Sigmoid colon (tissue), 7 donors: ENCODE results near the gene F13A1. TPM values are rescaled to one million over a fixed set of nuclear protein-coding genes. Genes with fewer than 3 reads are reported as not detected.

ENCODE experiments used
- DNase-seq: peaks from one replicate; pipeline ENCODE4 v3.0.0-alpha.2; 2019
- H3K27ac ChIP-seq, 4 donors: fragments of 200-600 bp; sonication (generic); one replicate each; pipeline ENCODE4 v1.5.1; 2016 to 2019; ENCODE audit warnings: mild to moderate bottlenecking in 1 of 4
- H3K27me3 ChIP-seq, 3 donors: fragments of 200-600 bp; sonication (generic); one replicate each; pipeline ENCODE4 v1.5.1; 2019; ENCODE audit warnings: mild to moderate bottlenecking in 1 of 3
- H3K36me3 ChIP-seq, 4 donors: fragments of 200-600 bp; sonication (generic); one replicate each; pipeline ENCODE4 v1.5.1; 2016 to 2019
- H3K4me1 ChIP-seq, 4 donors: fragments of 200-600 bp; sonication (generic); one replicate each; pipeline ENCODE4 v1.5.1; 2017 to 2019
- H3K4me3 ChIP-seq, 4 donors: fragments of 200-600 bp; sonication (generic); one replicate each; pipeline ENCODE4 v1.5.1; 2017 to 2019; ENCODE audit warnings: mild to moderate bottlenecking in 2 of 4, moderate library complexity in 1 of 4
- H3K9me3 ChIP-seq, 4 donors: fragments of 200-600 bp in 3 of 4; sonication (generic) in 3 of 4; one replicate each; pipeline versions ENCODE4 v1.5.1 to v1.6.1; 2013 to 2019
- EP300 ChIP-seq, 4 donors: sonication (generic); formaldehyde crosslinking; IDR thresholded peaks; one replicate each; pipeline ENCODE4 v1.6.1; 2017; ENCODE audit warnings: antibody characterized with exemption in 4 of 4
- POLR2A ChIP-seq, 2 donors: fragments of 450-650 bp; IDR thresholded peaks; one replicate each; pipeline ENCODE4 v1.6.1; 2016; ENCODE audit warnings: antibody characterized with exemption in 2 of 2, mild to moderate bottlenecking in 2 of 2, moderate library complexity in 2 of 2
- POLR2AphosphoS5 ChIP-seq, 4 donors: sonication (generic); formaldehyde crosslinking; IDR thresholded peaks; one replicate each; pipeline ENCODE4 v1.6.1; 2017; ENCODE audit warnings: antibody characterized with exemption in 4 of 4
- WGBS, 2 donors: extraction: QIAGEN DNeasy Blood & Tissue Kit; methylation state at CpG; one replicate each; pipeline ENCODE4 v1.1.7; 2013; 5-methylcytosine and 5-hydroxymethylcytosine counted together
- intact Hi-C: fragments of 100-400 bp; cut with DNase I; formaldehyde crosslinking; loops from one replicate; pipeline ENCODE4 v1.15.1; 2023
- polyA plus RNA-seq, 3 donors: library from polyadenylated mRNA; stranded (reverse); fragments of 200-250 nt; gene quantifications; one replicate each; pipeline ENCODE4 v1.2.3, GENCODE V29; 2013
- total RNA-seq, 4 donors: library from RNA; depleted of rRNA; stranded (reverse); fragments of >200 nt; gene quantifications; one replicate each; pipeline ENCODE4 v1.1.0, GENCODE V29; 2016
- TF ChIP-seq, protein P1 (sequence below), 4 experiments: fragments of 450-650 bp in 3 of 4; fragments of 200-600 bp in 1 of 4; IDR thresholded peaks; one replicate each; pipeline ENCODE4 v1.5.1; 2016 to 2019; ENCODE audit warnings: antibody characterized with exemption in 4 of 4, mild to moderate bottlenecking in 3 of 4, moderate library complexity in 2 of 4
- donor health status: healthy with polysubstance abuse.
- donor health status: Bipolar disorder and iron deficiency.
- donor health status: healthy.

F13A1 gene
- total and polyA plus RNA-seq, 7 donors = 14.1 to 196 (median 47.9) TPM

DNA sequence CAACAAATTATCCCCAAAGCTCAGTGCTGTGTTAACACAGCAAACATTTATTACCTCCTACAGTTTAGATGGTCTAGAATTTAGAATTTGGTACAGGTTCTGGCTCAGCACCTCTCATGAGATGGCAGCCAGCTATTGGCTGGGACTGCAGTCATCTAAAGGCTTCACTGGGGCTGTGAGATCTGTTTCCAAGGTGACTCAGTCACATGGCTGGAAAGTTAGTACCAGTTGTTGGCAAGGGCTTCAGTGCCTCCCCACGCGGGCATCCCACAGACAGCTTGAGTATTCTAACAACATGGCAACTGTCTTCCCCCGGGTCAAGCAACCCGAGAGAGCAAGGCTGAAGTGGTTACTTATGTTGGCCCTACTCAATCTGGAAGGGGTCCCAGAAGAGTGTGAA, 44.8 kb upstream of the F13A1 start:
- H3K27ac ChIP-seq = no peak overlapping the region

DNA sequence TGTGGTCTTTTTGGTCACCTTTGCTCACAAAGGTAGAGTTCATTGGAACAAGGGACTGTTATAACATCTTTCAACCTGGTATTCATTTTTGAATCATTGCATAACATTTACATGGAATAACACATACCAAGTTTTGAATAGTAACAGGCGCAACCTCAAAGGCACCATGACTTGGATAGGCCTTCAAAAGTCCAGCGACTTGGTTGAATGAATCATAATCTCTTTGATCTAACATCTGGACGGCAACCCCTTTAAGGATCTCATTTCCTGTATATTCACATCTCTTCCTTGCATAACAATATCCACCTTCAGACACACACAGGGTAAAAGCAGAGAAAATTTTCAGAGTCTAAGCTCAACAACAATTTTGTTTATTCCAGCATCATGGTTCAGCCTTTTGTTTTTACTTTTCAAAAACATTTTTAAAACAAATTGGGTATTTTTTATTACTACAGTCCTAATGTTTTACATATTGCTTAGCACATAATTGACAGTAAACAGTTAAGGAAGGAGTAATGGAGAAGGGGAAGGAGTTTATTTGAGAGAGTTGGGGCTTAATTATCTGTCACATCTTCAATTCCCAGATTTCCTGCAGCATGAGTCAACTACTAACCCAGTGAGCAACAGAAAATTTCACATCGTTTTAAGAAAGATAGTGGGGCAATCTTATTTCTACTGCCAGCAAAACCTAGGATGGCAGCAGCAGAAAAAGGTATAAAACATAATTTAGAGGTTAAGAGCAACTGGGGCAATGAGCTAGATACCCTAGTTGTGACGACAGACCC, 41.8 kb upstream of the F13A1 start:
- no peaks in the 10 kb centered on the region for H3K36me3 ChIP-seq
- no peak overlapping the region for H3K27ac ChIP-seq
- no peaks in the 10 kb centered on the region for H3K9me3 ChIP-seq
- H3K4me3 ChIP-seq = no peak overlapping the region
- no peak for DNase-seq
- intact Hi-C loops = no loop called here
- WGBS, 2 donors = 70 to 74% methylated on average over 5 of the region's 5 CpGs
- no peaks in the 10 kb centered on the region for H3K4me1 ChIP-seq
- H3K27me3 ChIP-seq = no peaks in the 10 kb centered on the region
- TF ChIP-seq POLR2AphosphoS5 (IDR thresholded peaks at IDR 0.05) = no peak
- no peak for TF ChIP-seq EP300 (IDR thresholded peaks at IDR 0.05)
- TF ChIP-seq, protein P1, sequence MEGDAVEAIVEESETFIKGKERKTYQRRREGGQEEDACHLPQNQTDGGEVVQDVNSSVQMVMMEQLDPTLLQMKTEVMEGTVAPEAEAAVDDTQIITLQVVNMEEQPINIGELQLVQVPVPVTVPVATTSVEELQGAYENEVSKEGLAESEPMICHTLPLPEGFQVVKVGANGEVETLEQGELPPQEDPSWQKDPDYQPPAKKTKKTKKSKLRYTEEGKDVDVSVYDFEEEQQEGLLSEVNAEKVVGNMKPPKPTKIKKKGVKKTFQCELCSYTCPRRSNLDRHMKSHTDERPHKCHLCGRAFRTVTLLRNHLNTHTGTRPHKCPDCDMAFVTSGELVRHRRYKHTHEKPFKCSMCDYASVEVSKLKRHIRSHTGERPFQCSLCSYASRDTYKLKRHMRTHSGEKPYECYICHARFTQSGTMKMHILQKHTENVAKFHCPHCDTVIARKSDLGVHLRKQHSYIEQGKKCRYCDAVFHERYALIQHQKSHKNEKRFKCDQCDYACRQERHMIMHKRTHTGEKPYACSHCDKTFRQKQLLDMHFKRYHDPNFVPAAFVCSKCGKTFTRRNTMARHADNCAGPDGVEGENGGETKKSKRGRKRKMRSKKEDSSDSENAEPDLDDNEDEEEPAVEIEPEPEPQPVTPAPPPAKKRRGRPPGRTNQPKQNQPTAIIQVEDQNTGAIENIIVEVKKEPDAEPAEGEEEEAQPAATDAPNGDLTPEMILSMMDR (IDR thresholded peaks at IDR 0.05) = no peak
- TF ChIP-seq POLR2A (IDR thresholded peaks at IDR 0.05) = no peak

More for the DNA sequence above, 44.8 kb upstream of the F13A1 start:
- intact Hi-C loops = no loop called here
- no peaks in the 10 kb centered on the region for H3K9me3 ChIP-seq
- 93% methylated on average over 4 of the region's 4 CpGs for WGBS, 2 donors
- DNase-seq = no peak
- no peaks in the 10 kb centered on the region for H3K27me3 ChIP-seq
- no peaks in the 10 kb centered on the region for H3K4me1 ChIP-seq
- TF ChIP-seq POLR2AphosphoS5 (IDR thresholded peaks at IDR 0.05) = no peak
- TF ChIP-seq, protein P1 (IDR thresholded peaks at IDR 0.05) = no peak
- no peak for TF ChIP-seq EP300 (IDR thresholded peaks at IDR 0.05)
- TF ChIP-seq POLR2A (IDR thresholded peaks at IDR 0.05) = no peak
- no peak overlapping the region for H3K4me3 ChIP-seq
- no peaks in the 10 kb centered on the region for H3K36me3 ChIP-seq

DNA sequence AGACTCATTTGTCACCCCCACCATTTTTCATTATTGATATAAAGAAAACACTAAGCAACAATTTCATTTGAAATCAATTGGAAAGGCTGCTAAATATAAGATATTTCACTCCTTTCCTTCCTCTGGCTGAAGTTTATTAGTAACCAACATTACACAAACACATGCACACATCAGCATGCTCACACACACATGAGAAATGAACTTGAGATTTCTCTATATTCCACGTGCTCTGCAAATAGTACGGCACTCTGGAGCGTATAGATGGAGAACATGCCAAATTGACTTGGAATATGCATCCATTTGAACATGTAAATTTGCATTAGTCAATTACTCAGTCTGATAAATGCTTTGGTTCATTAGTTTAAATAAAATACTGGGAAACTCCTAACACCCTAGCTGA, 37.1 kb upstream of the F13A1 start:
- H3K4me3 ChIP-seq = no peak overlapping the region
- 88 to 94% methylated on average over 3 of the region's 3 CpGs for WGBS, 2 donors
- intact Hi-C loops = no loop called here
- TF ChIP-seq EP300 (IDR thresholded peaks at IDR 0.05) (no peak), POLR2A (IDR thresholded peaks at IDR 0.05) (no peak), POLR2AphosphoS5 (IDR thresholded peaks at IDR 0.05) (no peak)
- TF ChIP-seq, protein P1 (IDR thresholded peaks at IDR 0.05) = no peak
- H3K9me3 ChIP-seq = no peaks in the 10 kb centered on the region
- H3K27ac ChIP-seq = no peak overlapping the region
- DNase-seq = no peak
- no peaks in the 10 kb centered on the region for H3K27me3 ChIP-seq
- H3K4me1 ChIP-seq = no peaks in the 10 kb centered on the region
- no peaks in the 10 kb centered on the region for H3K36me3 ChIP-seq

DNA sequence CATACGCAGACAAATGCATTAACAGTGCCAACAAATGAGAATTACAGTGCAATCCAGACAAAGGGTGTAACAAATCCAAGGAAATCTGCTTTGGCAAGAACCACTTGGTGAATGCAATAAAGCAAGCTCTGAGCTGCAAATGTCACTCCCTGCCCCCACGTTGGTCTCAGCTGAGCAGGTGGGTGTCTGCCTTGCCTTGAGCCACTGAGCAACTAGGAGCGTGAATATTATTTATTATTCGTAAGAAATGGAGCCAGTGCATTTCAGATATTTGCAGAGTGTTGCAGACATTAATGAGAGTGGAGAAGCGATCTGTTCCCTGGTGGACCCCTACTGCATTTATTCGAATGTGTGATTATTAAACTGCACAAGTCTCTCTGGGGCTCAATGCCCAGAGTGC, 36.6 kb upstream of the F13A1 start:
- Histone ChIP-seq H3K4me1 (no peaks in the 10 kb centered on the region), H3K36me3 (no peaks in the 10 kb centered on the region), H3K9me3 (no peaks in the 10 kb centered on the region), H3K27me3 (no peaks in the 10 kb centered on the region), H3K4me3 (no peak overlapping the region), H3K27ac (no peak overlapping the region)
- TF ChIP-seq POLR2AphosphoS5 (IDR thresholded peaks at IDR 0.05) (no peak), EP300 (IDR thresholded peaks at IDR 0.05) (no peak), POLR2A (IDR thresholded peaks at IDR 0.05) (no peak)
- TF ChIP-seq, protein P1 (IDR thresholded peaks at IDR 0.05) = no peak
- no peak for DNase-seq
- intact Hi-C loops = no loop called here
- WGBS, 2 donors = 69 to 75% methylated on average over 6 of the region's 6 CpGs

DNA sequence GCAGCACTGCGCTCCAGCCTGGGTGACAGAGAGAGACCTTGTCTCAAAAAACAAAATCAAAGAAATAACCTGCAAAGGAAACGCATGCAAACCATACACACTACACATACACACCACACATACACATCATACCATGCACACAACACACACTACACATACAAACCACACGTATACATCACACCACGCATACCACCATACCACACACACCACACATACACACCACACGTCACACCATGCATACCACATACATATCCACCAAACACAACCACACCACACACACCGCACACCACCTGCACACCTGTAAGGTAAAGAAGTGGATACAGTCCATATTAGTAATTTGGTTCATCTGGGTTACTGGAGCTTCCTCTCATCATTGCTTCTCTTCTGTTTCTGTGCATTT, 32.3 kb upstream of the F13A1 start:
- DNase-seq = no peak
- WGBS, 2 donors = 91 to 92% methylated on average over 6 of the region's 6 CpGs

More for the DNA sequence above, 32.3 kb upstream of the F13A1 start:
- TF ChIP-seq EP300 (IDR thresholded peaks at IDR 0.05) (no peak), POLR2AphosphoS5 (IDR thresholded peaks at IDR 0.05) (no peak), POLR2A (IDR thresholded peaks at IDR 0.05) (no peak)
- TF ChIP-seq, protein P1 (IDR thresholded peaks at IDR 0.05) = no peak
- intact Hi-C loops = no loop called here
- H3K4me3 ChIP-seq = no peak overlapping the region
- H3K27ac ChIP-seq = no peak overlapping the region
- H3K36me3 ChIP-seq = no peaks in the 10 kb centered on the region
- H3K9me3 ChIP-seq = no peaks in the 10 kb centered on the region
- no peaks in the 10 kb centered on the region for H3K4me1 ChIP-seq
- H3K27me3 ChIP-seq = no peaks in the 10 kb centered on the region
